ENCODE results near the gene REEP6. TPM values are rescaled to one million over a fixed set of nuclear protein-coding genes. Genes with fewer than 3 reads are reported as not detected.

The REEP6 gene
- total RNA-seq, 1 donor from 2014 or later = 21.5 TPM

DNA sequence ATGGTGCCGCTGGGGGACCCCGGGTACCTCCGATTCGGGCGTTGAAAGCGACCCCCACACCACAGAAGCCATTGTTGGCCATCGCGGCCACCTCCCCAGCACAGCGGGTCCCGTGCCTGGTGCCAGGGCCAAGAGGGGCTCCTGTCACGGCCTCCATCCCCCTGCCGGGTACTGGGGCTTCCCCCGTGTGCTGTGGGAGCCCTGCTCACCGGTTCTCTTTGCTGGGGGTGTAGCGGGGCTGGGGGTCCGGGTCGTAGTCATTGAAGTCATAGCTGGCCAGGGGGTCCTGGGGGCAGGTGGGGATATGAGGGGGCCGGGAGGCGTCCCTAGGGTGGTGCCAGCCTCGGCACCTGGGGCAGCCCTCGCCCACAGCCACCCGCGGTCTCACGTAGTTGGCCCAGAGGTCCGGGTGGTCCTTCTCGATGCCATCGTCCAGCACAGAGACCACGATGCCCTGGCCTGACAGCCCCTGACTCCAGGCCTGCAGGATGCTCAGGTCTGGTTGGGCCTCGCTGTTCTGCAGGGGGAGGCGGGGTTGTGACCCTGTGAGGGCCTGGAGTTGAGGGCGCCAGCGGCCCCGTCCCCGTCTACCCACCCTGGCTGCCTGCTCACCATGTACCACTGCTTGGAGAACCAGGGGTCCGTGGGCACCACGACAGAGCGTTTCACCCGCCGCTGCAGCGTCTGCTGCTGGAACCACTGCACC lies 3.3 kb upstream of the REEP6 start:
- H3K9me3 Mint-ChIP-seq (ENCODE audit: unreplicated experiment) = peaks cover 3% of the 10 kb centered on the region
- TF ChIP-seq CTCF (IDR thresholded peaks at IDR 0.05; ENCODE audit: partially characterized antibody, unreplicated experiment) = no peak
- H3K36me3 Mint-ChIP-seq (ENCODE audit: unreplicated experiment) = no peaks in the 10 kb centered on the region
- H3K27me3 Mint-ChIP-seq (ENCODE audit: unreplicated experiment) = peaks cover 10% of the 10 kb centered on the region
- no peak for DNase-seq
- no peak overlapping the region for H3K27ac Mint-ChIP-seq (ENCODE audit: unreplicated experiment)
- H3K4me3 Mint-ChIP-seq (ENCODE audit: unreplicated experiment) = no peak overlapping the region
- peaks cover 4% of the 10 kb centered on the region for H3K4me1 Mint-ChIP-seq (ENCODE audit: low read depth, unreplicated experiment)

DNA sequence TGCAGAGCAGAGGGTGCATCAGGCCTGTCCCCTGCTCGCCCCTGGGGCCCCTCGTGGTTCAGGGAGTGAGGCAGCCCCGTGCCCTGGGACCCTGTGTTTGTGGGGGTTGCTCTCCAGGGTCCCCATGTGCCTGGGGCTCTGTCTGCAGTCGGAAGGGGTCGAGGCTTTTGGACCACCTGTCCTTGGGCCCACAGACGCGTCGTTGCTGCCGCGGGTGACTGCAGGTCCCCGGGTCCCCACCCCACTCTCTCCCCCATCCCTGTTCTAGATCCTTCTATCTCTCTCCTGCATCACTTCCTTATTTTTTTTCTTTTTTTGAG lies 2.7 kb upstream of the REEP6 start:
- peaks cover 7% of the 10 kb centered on the region for H3K4me1 Mint-ChIP-seq (ENCODE audit: low read depth, unreplicated experiment)
- no peaks in the 10 kb centered on the region for H3K36me3 Mint-ChIP-seq (ENCODE audit: unreplicated experiment)
- peaks cover 3% of the 10 kb centered on the region for H3K9me3 Mint-ChIP-seq (ENCODE audit: unreplicated experiment)
- H3K27me3 Mint-ChIP-seq (ENCODE audit: unreplicated experiment) = peaks cover 10% of the 10 kb centered on the region
- DNase-seq = no peak
- no peak for TF ChIP-seq CTCF (IDR thresholded peaks at IDR 0.05; ENCODE audit: partially characterized antibody, unreplicated experiment)
- H3K4me3 Mint-ChIP-seq (ENCODE audit: unreplicated experiment) = no peak overlapping the region
- no peak overlapping the region for H3K27ac Mint-ChIP-seq (ENCODE audit: unreplicated experiment)

DNA sequence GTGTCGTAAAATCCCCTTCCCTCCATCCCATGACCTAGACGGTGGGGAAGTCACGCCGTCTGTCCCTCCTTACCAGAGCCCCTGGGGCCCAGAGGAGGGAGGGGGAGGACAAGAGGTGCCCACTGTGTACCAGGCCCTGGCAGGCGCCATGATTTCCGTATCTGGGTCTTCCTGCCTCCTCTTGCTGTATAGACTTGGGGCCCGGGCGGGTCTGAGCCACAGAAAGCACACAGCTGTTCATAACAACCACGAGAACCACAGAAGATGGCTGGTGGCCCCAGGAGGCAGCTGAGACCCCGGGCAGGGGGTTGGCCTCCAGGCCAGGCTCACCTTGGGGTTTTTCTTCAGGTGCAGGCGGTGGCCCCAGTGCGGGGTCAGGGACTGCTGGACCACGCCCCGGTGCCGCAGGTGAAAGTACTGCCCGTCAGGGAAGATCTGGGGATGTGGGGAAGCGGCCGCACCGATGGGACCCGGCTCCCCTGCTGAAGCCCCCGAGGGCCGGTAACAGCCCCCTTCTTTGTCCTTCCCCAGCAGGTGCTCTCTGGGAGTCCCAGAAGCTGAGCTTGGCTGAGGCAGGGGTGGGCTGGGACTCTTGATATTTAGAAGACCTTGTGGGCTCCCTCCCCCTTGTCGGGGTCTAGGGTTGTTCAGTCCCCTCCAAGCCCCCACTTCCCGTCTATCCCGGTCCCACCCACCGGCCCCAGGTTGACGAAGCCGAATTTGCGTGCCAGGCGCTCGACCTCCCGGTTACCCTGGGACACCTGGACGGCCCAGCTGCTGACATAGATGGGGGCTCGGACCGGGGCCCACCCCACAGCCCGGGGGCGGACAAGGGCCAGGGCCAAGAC lies 1.3 kb upstream of the REEP6 start:
- no peak for TF ChIP-seq CTCF (IDR thresholded peaks at IDR 0.05; ENCODE audit: partially characterized antibody, unreplicated experiment)
- DNase-seq = peak; percentile 25
- Mint-ChIP-seq H3K4me3 (ENCODE audit: unreplicated experiment) (peak overlapping the region; percentile 74), H3K27me3 (ENCODE audit: unreplicated experiment) (peaks cover 8% of the 10 kb centered on the region), H3K4me1 (ENCODE audit: low read depth, unreplicated experiment) (peaks cover 10% of the 10 kb centered on the region), H3K9me3 (ENCODE audit: unreplicated experiment) (peaks cover 5% of the 10 kb centered on the region), H3K36me3 (ENCODE audit: unreplicated experiment) (no peaks in the 10 kb centered on the region), H3K27ac (ENCODE audit: unreplicated experiment) (no peak overlapping the region)

DNA sequence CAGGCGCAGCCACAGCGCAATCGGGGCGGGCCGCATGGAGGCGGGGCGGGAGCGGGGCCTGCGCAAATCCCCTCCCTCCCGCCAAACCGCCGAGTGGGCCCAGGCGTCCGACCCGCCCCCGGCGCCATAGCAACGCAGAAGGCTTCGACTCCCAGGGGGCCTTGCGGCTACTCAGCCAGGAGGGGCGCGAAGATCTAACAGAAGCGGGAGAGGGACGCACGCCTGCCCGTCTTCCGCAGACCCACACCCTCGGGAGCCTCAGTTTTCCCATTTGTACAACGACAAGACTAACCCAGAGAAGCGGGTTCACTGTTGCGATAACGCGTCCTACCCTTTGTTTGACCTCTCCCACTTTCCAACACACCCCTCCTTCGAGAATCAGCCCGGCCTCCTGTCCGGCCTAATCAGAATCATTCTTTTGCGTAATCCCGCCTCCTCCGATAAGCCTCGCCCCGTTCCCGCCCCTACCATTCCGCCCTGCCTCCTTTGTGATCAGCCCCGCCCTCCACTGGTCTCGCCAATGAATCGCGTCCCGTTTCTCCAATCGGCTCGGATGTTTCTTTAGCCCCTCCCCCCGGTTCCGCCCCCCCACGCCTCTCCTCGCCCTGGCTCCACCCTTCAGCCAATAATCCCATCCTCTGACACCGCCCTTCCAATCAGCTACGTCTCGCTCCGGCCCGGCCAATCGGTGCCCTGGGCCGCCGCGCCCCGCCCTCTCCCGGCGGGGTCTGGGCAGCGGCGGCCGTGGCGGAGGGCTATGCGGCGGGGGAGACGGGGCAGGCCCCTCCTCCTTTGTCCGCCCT lies 469 bp upstream of the REEP6 start, which contains the start of gene PCSK4:
Gene PCSK4, minus strand, starts transcription at position 40 of the 803 bp plus-strand sequence. Its CDS starts 4 bp downstream, at position 36.
- H3K36me3 Mint-ChIP-seq (ENCODE audit: unreplicated experiment) = no peaks in the 10 kb centered on the region

More for the DNA sequence above, 469 bp upstream of the REEP6 start, which contains the start of gene PCSK4:
- peaks cover 8% of the 10 kb centered on the region for H3K27me3 Mint-ChIP-seq (ENCODE audit: unreplicated experiment)
- peak; percentile 98 for DNase-seq
- no peak for TF ChIP-seq CTCF (IDR thresholded peaks at IDR 0.05; ENCODE audit: partially characterized antibody, unreplicated experiment)
- H3K4me3 Mint-ChIP-seq (ENCODE audit: unreplicated experiment) = peak within 1 kb of the TSS; percentile 95
- H3K27ac Mint-ChIP-seq (ENCODE audit: unreplicated experiment) = peak within 1 kb of the TSS; percentile 97
- peaks cover 5% of the 10 kb centered on the region for H3K9me3 Mint-ChIP-seq (ENCODE audit: unreplicated experiment)
- peaks cover 10% of the 10 kb centered on the region for H3K4me1 Mint-ChIP-seq (ENCODE audit: low read depth, unreplicated experiment)

All from glutamatergic neuron (in vitro differentiated cells).